Astrocyte (in vitro differentiated cells and primary cell): ENCODE measurements around the gene PACRG. TPM values are rescaled to one million over a fixed set of nuclear protein-coding genes. Genes with fewer than 3 reads are reported as not detected.
"Not testable (repeated sequence)": the region's sequence is repeated elsewhere in the genome, so short reads cannot be mapped to it uniquely, and the experiment has no call there.

Experiments
- DNase-seq: peaks from one replicate; pipeline ENCODE4 v3.0.0-alpha.2; 2010; ENCODE audit warnings: low read depth
- FAIRE-seq: peaks from 2 replicates; lab custom pipeline; 2011; peaks lifted over from hg19 to GRCh38; lab: Jason Lieb, UNC
- H2AFZ ChIP-seq: 2 replicates; pipeline ENCODE4 v1.6.0; 2012; ENCODE audit warnings: low read depth, low read length, inconsistent platforms
- H3K27ac ChIP-seq: 2 replicates; pipeline ENCODE4 v1.5.1; 2011; ENCODE audit warnings: low read depth, low read length, inconsistent platforms
- H3K27me3 ChIP-seq: 2 replicates; pipeline ENCODE4 v1.6.0; 2011; ENCODE audit warnings: low read length, inconsistent platforms; ENCODE audit not compliant: insufficient read depth
- H3K36me3 ChIP-seq: 2 replicates; pipeline ENCODE4 v1.5.1; 2011; ENCODE audit warnings: low read length, inconsistent platforms; ENCODE audit not compliant: insufficient read depth
- H3K4me1 ChIP-seq: 2 replicates; pipeline ENCODE4 v1.5.1; 2011; ENCODE audit warnings: low read length, inconsistent platforms; ENCODE audit not compliant: insufficient read depth
- H3K4me2 ChIP-seq: 2 replicates; pipeline ENCODE4 v1.6.0; 2012; ENCODE audit warnings: low read length, inconsistent platforms
- H3K4me3 ChIP-seq: 2 replicates; pipeline ENCODE4 v1.5.1; 2011; ENCODE audit warnings: low read depth, mild to moderate bottlenecking, low read length, inconsistent platforms; ENCODE audit not compliant: insufficient read depth
- H3K79me2 ChIP-seq: 2 replicates; pipeline ENCODE4 v1.6.0; 2012; ENCODE audit warnings: mild to moderate bottlenecking, low read length, inconsistent platforms; ENCODE audit not compliant: insufficient read depth
- H3K9ac ChIP-seq: 2 replicates; pipeline ENCODE4 v1.6.0; 2012; ENCODE audit warnings: mild to moderate bottlenecking, low read length, inconsistent platforms
- H3K9me3 ChIP-seq: 2 replicates; pipeline ENCODE4 v1.5.1; 2012; ENCODE audit warnings: low read depth, mild to moderate bottlenecking, low read length, inconsistent platforms; ENCODE audit not compliant: insufficient read depth
- H4K20me1 ChIP-seq: 2 replicates; pipeline ENCODE4 v1.6.0; 2012; ENCODE audit warnings: low read length, inconsistent platforms; ENCODE audit not compliant: insufficient read depth
- H3K27ac Mint-ChIP-seq: one replicate; pipeline ENCODE4 v1.8.0; 2021; ENCODE audit warnings: mild to moderate bottlenecking, mixed read lengths; ENCODE audit not compliant: unreplicated experiment
- H3K27me3 Mint-ChIP-seq: one replicate; pipeline ENCODE4 v1.8.0; 2021; ENCODE audit warnings: low read depth, mixed read lengths; ENCODE audit not compliant: unreplicated experiment
- H3K36me3 Mint-ChIP-seq: one replicate; pipeline ENCODE4 v1.8.0; 2021; ENCODE audit warnings: low read depth, mixed read lengths; ENCODE audit not compliant: unreplicated experiment
- H3K4me1 Mint-ChIP-seq: one replicate; pipeline ENCODE4 v1.8.0; 2021; ENCODE audit warnings: low read depth, mixed read lengths; ENCODE audit not compliant: unreplicated experiment
- H3K4me3 Mint-ChIP-seq: one replicate; pipeline ENCODE4 v1.8.0; 2021; ENCODE audit warnings: mild to moderate bottlenecking, moderate library complexity, mixed read lengths; ENCODE audit not compliant: unreplicated experiment
- H3K9me3 Mint-ChIP-seq: one replicate; pipeline ENCODE4 v1.8.0; 2021; ENCODE audit warnings: mild to moderate bottlenecking, mixed read lengths; ENCODE audit not compliant: unreplicated experiment
- EZH2 ChIP-seq: IDR thresholded peaks from 2 replicates; pipeline ENCODE4 v1.6.1; 2012; ENCODE audit warnings: mild to moderate bottlenecking, low read length, inconsistent platforms; ENCODE audit not compliant: insufficient read depth
- total RNA-seq: library from RNA; stranded (reverse); gene quantifications from 2 replicates; pipeline ENCODE4 v1.2.1, GENCODE V29; 2021
- TF ChIP-seq, protein P1 (sequence below): IDR thresholded peaks from 2 replicates; pipeline ENCODE4 v1.5.1; 2011; ENCODE audit warnings: low read depth, mild to moderate bottlenecking, inconsistent platforms, low read length, moderate library complexity; ENCODE audit not compliant: insufficient read depth

The PACRG gene
- total RNA-seq, 1 donor from 2014 or later: not detected

DNA sequence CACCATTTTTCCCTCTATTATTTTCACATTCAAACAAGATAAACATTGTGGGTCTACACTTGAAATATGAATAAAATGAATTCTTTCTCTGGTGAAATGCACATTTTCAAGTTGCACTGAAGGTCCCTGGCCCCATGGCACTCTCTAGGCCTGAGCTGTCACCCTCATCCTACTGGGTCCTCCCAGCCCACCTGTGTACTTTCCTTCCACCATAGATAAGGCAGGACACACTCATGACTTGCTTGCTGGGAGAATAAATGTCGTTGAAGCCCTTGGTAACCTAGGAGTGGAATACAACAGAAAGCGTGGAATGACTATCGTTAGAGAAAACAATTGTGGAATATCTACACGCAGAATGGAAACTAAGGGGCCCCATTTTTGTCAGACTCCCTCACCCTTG lies 585.8 kb downstream of the PACRG start:
- H3K27ac Mint-ChIP-seq: no peak overlapping the region

DNA sequence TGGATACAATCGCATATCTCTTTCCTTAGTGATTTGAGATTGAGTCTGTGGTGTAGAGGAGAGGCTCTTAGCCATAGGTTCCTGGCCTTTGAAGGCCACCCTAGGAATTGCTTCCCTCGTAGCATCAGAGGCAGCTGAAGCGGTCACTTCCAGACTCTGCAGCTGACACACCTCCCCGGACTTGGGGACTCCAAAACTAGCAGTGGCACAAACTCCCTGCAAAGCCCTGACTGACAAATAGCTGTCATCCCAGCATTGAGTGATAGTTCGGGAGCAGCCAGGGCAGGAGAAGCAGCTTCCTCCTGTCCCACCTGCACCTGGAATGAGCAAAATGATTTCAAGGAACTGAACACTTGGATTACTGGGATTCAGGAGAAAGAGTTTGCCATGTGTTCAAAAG lies 586.2 kb downstream of the PACRG start:
- Histone ChIP-seq H2AFZ (peak overlapping the region; percentile 80), H3K9ac (no peak overlapping the region), H4K20me1 (no peaks in the 10 kb centered on the region), H3K4me1 (peaks cover 30% of the 10 kb centered on the region), H3K79me2 (no peaks in the 10 kb centered on the region), H3K27me3 (no peaks in the 10 kb centered on the region), H3K9me3 (peaks cover 3% of the 10 kb centered on the region), H3K36me3 (no peaks in the 10 kb centered on the region), H3K4me3 (no peak overlapping the region), H3K4me2 (peak overlapping the region; percentile 60), H3K27ac (no peak overlapping the region)
- Mint-ChIP-seq H3K27ac (no peak overlapping the region), H3K4me3 (no peak overlapping the region), H3K36me3 (no peaks in the 10 kb centered on the region), H3K4me1 (peaks cover 4% of the 10 kb centered on the region), H3K9me3 (no peaks in the 10 kb centered on the region), H3K27me3 (peaks cover 5% of the 10 kb centered on the region)
- DNase-seq (no peak), FAIRE-seq (no peak)
- TF ChIP-seq, protein P1, sequence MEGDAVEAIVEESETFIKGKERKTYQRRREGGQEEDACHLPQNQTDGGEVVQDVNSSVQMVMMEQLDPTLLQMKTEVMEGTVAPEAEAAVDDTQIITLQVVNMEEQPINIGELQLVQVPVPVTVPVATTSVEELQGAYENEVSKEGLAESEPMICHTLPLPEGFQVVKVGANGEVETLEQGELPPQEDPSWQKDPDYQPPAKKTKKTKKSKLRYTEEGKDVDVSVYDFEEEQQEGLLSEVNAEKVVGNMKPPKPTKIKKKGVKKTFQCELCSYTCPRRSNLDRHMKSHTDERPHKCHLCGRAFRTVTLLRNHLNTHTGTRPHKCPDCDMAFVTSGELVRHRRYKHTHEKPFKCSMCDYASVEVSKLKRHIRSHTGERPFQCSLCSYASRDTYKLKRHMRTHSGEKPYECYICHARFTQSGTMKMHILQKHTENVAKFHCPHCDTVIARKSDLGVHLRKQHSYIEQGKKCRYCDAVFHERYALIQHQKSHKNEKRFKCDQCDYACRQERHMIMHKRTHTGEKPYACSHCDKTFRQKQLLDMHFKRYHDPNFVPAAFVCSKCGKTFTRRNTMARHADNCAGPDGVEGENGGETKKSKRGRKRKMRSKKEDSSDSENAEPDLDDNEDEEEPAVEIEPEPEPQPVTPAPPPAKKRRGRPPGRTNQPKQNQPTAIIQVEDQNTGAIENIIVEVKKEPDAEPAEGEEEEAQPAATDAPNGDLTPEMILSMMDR: no peak
- no peak for TF ChIP-seq EZH2

More for the DNA sequence above, 585.8 kb downstream of the PACRG start:
- no peaks in the 10 kb centered on the region for H4K20me1 ChIP-seq
- Mint-ChIP-seq H3K27me3 (peaks cover 5% of the 10 kb centered on the region), H3K4me3 (no peak overlapping the region), H3K36me3 (no peaks in the 10 kb centered on the region), H3K9me3 (no peaks in the 10 kb centered on the region), H3K4me1 (peaks cover 4% of the 10 kb centered on the region)
- H3K4me1 ChIP-seq: peaks cover 31% of the 10 kb centered on the region
- no peak overlapping the region for H3K4me3 ChIP-seq
- no peak overlapping the region for H3K27ac ChIP-seq
- H3K36me3 ChIP-seq: no peaks in the 10 kb centered on the region
- no peak overlapping the region for H2AFZ ChIP-seq
- no peaks in the 10 kb centered on the region for H3K27me3 ChIP-seq
- H3K4me2 ChIP-seq: no peak overlapping the region
- H3K9me3 ChIP-seq: peaks cover 3% of the 10 kb centered on the region
- TF ChIP-seq, protein P1: no peak
- no peak for TF ChIP-seq EZH2
- DNase-seq: no peak
- no peaks in the 10 kb centered on the region for H3K79me2 ChIP-seq
- no peak for FAIRE-seq
- H3K9ac ChIP-seq: no peak overlapping the region

DNA sequence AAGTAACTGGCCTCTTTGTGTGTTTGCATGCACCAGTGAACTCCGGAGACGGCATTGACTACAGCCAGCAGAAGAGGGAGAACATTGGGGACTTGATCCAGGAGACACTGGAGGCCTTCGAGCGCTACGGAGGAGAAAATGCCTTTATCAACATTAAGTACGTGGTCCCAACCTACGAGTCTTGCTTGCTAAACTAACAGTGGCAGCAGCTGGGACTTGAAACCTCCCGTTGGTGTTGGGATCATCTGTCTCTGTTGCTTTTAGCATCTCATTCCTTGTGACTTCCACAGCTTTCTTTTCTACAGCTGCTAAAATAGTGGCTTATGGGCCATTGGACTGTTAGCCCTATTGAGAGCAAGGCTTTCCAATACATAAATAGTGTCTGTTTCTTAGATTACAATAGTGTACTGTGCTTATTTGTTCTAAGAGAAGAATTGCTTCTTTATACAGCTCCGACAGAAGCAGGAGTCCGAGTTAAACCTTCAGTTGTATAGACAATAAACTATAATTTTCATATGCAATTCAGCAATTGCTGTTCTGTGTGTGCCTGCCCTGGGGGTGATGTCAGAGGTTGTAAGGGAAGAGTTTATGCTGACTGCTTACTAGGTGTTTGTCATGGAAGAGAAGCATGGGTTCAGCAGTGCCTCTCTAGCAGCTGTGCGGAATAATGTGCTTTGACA lies 587.2 kb downstream of the PACRG start:
- H3K79me2 ChIP-seq: no peaks in the 10 kb centered on the region
- no peak for DNase-seq
- no peak for FAIRE-seq
- H3K27ac ChIP-seq: no peak overlapping the region
- peaks cover 21% of the 10 kb centered on the region for H3K4me1 ChIP-seq
- H3K4me2 ChIP-seq: peak overlapping the region; percentile 60
- H3K9me3 ChIP-seq: peaks cover 3% of the 10 kb centered on the region
- Mint-ChIP-seq H3K9me3 (peaks cover 2% of the 10 kb centered on the region), H3K4me1 (peaks cover 4% of the 10 kb centered on the region), H3K27ac (no peak overlapping the region), H3K27me3 (peaks cover 6% of the 10 kb centered on the region), H3K36me3 (no peaks in the 10 kb centered on the region), H3K4me3 (no peak overlapping the region)
- no peak overlapping the region for H3K4me3 ChIP-seq
- TF ChIP-seq, protein P1: no peak
- TF ChIP-seq EZH2: no peak
- H3K36me3 ChIP-seq: no peaks in the 10 kb centered on the region
- peak overlapping the region; percentile 80 for H2AFZ ChIP-seq
- H3K27me3 ChIP-seq: no peaks in the 10 kb centered on the region
- H4K20me1 ChIP-seq: no peaks in the 10 kb centered on the region
- H3K9ac ChIP-seq: no peak overlapping the region

DNA sequence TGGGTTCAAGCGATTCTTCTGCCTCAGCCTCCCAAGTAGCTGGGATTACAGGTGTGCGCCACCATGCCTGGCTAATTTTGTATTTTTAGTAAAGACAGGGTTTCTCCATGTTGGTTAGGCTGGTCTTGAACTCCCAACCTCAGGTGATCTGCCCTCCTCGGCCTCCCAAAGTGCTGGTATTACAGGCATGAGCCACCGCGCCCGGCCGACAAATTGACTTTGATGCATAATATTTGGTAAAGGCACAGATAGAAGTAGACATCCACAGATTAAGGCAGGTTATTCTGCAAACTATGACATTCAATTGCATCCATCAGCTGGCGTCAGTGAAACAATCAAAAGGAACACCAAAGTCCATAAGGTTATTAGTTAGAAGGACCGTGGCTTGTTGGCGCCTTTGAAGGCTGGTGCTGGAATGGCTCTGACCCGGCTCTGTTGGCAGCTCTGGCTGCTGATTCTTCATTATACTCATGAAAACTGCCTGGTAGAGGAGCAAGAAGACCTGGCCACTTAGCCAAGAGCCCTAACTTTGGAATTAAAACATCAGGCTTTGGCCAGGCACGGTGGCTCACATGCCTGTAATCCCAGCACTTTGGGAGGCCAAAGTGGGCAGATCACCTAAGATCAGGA lies 589.2 kb downstream of the PACRG start:
- H3K9me3 ChIP-seq, H2AFZ ChIP-seq, DNase-seq, FAIRE-seq, H4K20me1 ChIP-seq, H3K4me3 Mint-ChIP-seq, H3K36me3 ChIP-seq, H3K9me3 Mint-ChIP-seq, H3K36me3 Mint-ChIP-seq, H3K9ac ChIP-seq, H3K4me2 ChIP-seq, H3K27ac Mint-ChIP-seq, H3K4me1 Mint-ChIP-seq, H3K4me3 ChIP-seq, H3K4me1 ChIP-seq, H3K27me3 ChIP-seq, H3K79me2 ChIP-seq, H3K27ac ChIP-seq: not testable (repeated sequence)
- H3K27me3 Mint-ChIP-seq: peaks cover 21% of the 10 kb centered on the region
